ENCODE data around the gene EPS15. TPM values are rescaled to one million over a fixed set of nuclear protein-coding genes. Genes with fewer than 3 reads are reported as not detected.

The EPS15 gene
- total and polyA plus RNA-seq, 2 of the 8 experiments (the other 6 are each of a cell fraction or from before 2014, with no cell fraction given) = 15.9 to 57.2 TPM

DNA sequence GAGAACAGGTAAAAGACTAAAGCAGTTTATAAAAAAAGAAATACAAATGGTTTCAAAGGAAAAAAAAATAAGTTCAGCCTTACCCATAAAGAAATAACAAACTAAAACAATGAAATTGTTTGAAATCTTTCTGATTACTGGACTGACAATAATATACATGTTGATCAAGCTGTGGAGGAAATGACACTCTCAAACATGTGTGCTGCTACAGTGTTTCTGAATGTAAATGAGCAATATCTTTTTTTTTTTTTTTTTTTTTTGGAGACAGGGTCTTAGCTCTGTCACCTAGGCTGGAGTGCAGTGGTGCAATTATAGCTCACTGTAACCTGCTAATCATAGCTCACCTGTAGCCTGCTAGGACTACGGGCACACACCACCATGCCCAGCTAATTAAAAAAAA is 6.5 kb downstream of the EPS15 start (continued):
- no peak for TF ChIP-seq EP300 (IDR thresholded peaks at IDR 0.05; ENCODE audit: borderline replicate concordance in 1 of 2, low read depth in 2 of 2, low read length in 2 of 2)
- no peak for TF ChIP-seq EZH2 (IDR thresholded peaks at IDR 0.05; ENCODE audit: low read depth, low read length, severe bottlenecking)
- no peak for TF ChIP-seq SP4 (IDR thresholded peaks at IDR 0.05; ENCODE audit: low read length)
- TF ChIP-seq YY1 (IDR thresholded peaks at IDR 0.05; ENCODE audit: low read depth, low read length) = no peak

Data from H1 (cell line).